ENCODE measurements around the gene ZFAND3.

Gene ZFAND3

GRCh38 chr6:38153798-38154345, 334.3 kb downstream of the ZFAND3 start:
- Mint-ChIP-seq H3K9me3 (peaks cover 8% of the 10 kb centered on the region), H3K36me3 (peaks cover 19% of the 10 kb centered on the region), H3K4me1 (peaks cover 5% of the 10 kb centered on the region), H3K27me3 (no peaks in the 10 kb centered on the region), H3K27ac (no peak overlapping the region), H3K4me3 (no peak overlapping the region)
- ATAC-seq (ENCODE audit: low read depth) (no peak), DNase-seq (ENCODE audit: low spot score in 2 of 2) (no peak)

DNA sequence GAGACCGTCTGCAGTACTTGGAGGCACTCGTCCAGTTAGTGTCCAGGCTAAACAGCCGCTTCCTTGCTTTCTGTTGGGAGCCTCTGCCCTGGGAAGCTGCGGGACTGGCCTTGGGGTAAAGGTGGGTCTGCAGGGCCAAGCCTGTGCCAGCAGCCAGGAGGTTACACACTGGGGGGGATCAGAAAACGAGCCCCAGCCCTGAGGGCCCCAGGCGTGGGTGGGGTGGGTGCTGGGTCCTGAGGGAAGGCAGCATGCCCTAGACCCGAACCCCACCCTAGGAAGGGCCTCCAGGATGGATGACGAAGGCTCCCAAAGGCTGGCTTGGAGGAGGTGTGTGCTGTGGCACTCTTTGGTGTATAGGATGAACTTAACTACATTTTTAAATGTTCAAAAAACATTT, 335.2 kb downstream of the ZFAND3 start:
- peaks cover 5% of the 10 kb centered on the region for H3K4me1 Mint-ChIP-seq
- ATAC-seq (ENCODE audit: low read depth) (no peak), DNase-seq (ENCODE audit: low spot score in 2 of 2) (no peak)
- no peak overlapping the region for H3K4me3 Mint-ChIP-seq
- no peaks in the 10 kb centered on the region for H3K27me3 Mint-ChIP-seq
- H3K27ac Mint-ChIP-seq = peak overlapping the region; percentile 39
- peaks cover 24% of the 10 kb centered on the region for H3K36me3 Mint-ChIP-seq
- peaks cover 10% of the 10 kb centered on the region for H3K9me3 Mint-ChIP-seq

- H3K27ac Mint-ChIP-seq = peak overlapping the region; percentile 39
- H3K9me3 Mint-ChIP-seq = peaks cover 10% of the 10 kb centered on the region
- peaks cover 25% of the 10 kb centered on the region for H3K36me3 Mint-ChIP-seq
- no peaks in the 10 kb centered on the region for H3K27me3 Mint-ChIP-seq
- H3K4me3 Mint-ChIP-seq = no peak overlapping the region
- ATAC-seq (ENCODE audit: low read depth) (no peak), DNase-seq (ENCODE audit: low spot score in 2 of 2) (no peak)
- peaks cover 5% of the 10 kb centered on the region for H3K4me1 Mint-ChIP-seq
These were observed 335.6 kb downstream of the ZFAND3 start for GRCh38 chr6:38155144-38155543.

GRCh38 chr6:38155621-38156204, 336.2 kb downstream of the ZFAND3 start:
- Mint-ChIP-seq H3K4me1 (peaks cover 5% of the 10 kb centered on the region), H3K27ac (peak overlapping the region; percentile 39), H3K36me3 (peaks cover 25% of the 10 kb centered on the region), H3K27me3 (no peaks in the 10 kb centered on the region), H3K9me3 (peaks cover 10% of the 10 kb centered on the region), H3K4me3 (no peak overlapping the region)
- ATAC-seq (ENCODE audit: low read depth) (no peak), DNase-seq (ENCODE audit: low spot score in 2 of 2) (no peak)

- DNase-seq (ENCODE audit: low spot score in 2 of 2) (no peak), ATAC-seq (ENCODE audit: low read depth) (no peak)
- Mint-ChIP-seq H3K4me3 (no peak overlapping the region), H3K36me3 (peaks cover 27% of the 10 kb centered on the region), H3K4me1 (peaks cover 5% of the 10 kb centered on the region), H3K9me3 (peaks cover 10% of the 10 kb centered on the region), H3K27ac (no peak overlapping the region), H3K27me3 (no peaks in the 10 kb centered on the region)
These were observed 337.5 kb downstream of the ZFAND3 start for GRCh38 chr6:38156818-38157565.

DNA sequence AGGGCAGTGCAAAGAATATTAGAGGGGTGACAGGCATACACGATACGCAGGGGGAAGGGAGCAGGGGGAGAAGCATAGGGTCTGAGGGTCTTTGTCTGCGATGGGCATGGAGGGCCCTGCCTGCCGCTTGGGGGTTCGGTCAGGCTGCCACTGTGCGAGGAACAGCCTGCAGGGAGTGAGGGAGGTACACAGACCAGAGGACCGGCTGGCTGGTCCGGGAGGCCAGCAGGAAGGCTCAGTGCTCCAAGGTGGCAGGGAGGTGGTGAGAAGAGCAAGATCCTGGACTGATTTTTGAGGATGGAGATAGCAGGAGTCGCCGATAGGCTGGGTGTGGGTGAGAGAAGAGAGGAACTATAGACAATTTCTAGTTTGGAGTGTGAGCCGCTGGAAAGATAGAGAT, 338.4 kb downstream of the ZFAND3 start:
- Mint-ChIP-seq H3K36me3 (peaks cover 27% of the 10 kb centered on the region), H3K27ac (peak overlapping the region; percentile 21), H3K4me3 (no peak overlapping the region), H3K9me3 (peaks cover 10% of the 10 kb centered on the region), H3K27me3 (no peaks in the 10 kb centered on the region), H3K4me1 (peaks cover 5% of the 10 kb centered on the region)
- ATAC-seq (ENCODE audit: low read depth) = no peak
- DNase-seq (ENCODE audit: low spot score in 2 of 2) = no peak

- peaks cover 10% of the 10 kb centered on the region for H3K9me3 Mint-ChIP-seq
- H3K4me3 Mint-ChIP-seq = no peak overlapping the region
These were observed 339.3 kb downstream of the ZFAND3 start for GRCh38 chr6:38158762-38159350.

GRCh38 chr6:38159596-38159995, 340.1 kb downstream of the ZFAND3 start:
- Mint-ChIP-seq H3K27ac (no peak overlapping the region), H3K9me3 (peaks cover 10% of the 10 kb centered on the region), H3K36me3 (peaks cover 27% of the 10 kb centered on the region), H3K4me1 (peaks cover 5% of the 10 kb centered on the region), H3K4me3 (no peak overlapping the region), H3K27me3 (no peaks in the 10 kb centered on the region)
- no peak for ATAC-seq (ENCODE audit: low read depth)
- DNase-seq (ENCODE audit: low spot score in 2 of 2) = no peak

More at GRCh38 chr6:38158762-38159350, 339.3 kb downstream of the ZFAND3 start:
- no peak for DNase-seq (ENCODE audit: low spot score in 2 of 2)
- peaks cover 5% of the 10 kb centered on the region for H3K4me1 Mint-ChIP-seq
- peak overlapping the region; percentile 33 for H3K27ac Mint-ChIP-seq
- H3K36me3 Mint-ChIP-seq = peaks cover 27% of the 10 kb centered on the region
- ATAC-seq (ENCODE audit: low read depth) = no peak
- H3K27me3 Mint-ChIP-seq = no peaks in the 10 kb centered on the region

DNA sequence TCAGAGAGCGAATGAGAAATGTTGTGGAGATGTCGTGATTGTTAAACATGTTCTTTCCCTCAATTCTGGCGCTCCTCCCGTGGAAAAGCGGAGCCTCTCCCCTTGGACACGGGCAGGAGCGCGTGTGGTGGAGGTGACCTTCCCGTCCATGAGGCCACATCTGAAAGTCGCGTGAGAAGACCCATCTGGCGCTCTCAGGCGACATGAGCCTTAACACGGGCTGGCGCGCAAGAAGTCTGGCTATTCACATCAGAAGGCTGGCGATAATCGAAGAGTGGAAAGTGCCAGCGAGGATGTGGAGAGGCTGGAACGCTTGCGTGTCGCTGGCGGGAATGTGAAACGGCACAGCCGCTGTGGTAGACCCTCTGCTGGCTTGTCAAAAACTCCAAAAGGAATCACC, 341.3 kb downstream of the ZFAND3 start:
- Mint-ChIP-seq H3K27ac (no peak overlapping the region), H3K27me3 (no peaks in the 10 kb centered on the region), H3K36me3 (peaks cover 25% of the 10 kb centered on the region), H3K9me3 (peaks cover 10% of the 10 kb centered on the region), H3K4me1 (peaks cover 5% of the 10 kb centered on the region), H3K4me3 (no peak overlapping the region)
- no peak for ATAC-seq (ENCODE audit: low read depth)
- DNase-seq (ENCODE audit: low spot score in 2 of 2) = no peak

DNA sequence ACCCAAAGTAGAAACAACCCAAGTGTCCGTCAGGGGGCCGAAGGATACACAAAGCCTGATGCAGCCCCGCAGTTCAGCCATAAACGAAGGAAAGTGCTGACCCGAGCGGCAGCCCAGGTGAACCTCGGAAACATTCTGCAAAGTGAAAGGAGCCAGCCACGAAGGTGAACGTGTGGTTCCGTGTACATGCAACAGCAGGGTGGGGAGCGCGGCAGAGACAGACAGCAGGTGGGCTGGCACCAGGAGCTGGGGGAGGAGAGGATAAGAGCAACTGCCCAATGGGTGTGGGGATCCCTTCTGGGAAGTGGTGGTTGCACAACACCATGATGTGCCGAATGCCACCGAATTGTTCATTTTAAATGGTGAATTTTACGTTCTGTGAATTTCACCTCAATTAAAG, 341.8 kb downstream of the ZFAND3 start:
- Mint-ChIP-seq H3K4me3 (no peak overlapping the region), H3K4me1 (peaks cover 5% of the 10 kb centered on the region), H3K36me3 (peaks cover 23% of the 10 kb centered on the region), H3K9me3 (peaks cover 10% of the 10 kb centered on the region), H3K27ac (no peak overlapping the region), H3K27me3 (no peaks in the 10 kb centered on the region)
- no peak for ATAC-seq (ENCODE audit: low read depth)
- no peak for DNase-seq (ENCODE audit: low spot score in 2 of 2)

DNA sequence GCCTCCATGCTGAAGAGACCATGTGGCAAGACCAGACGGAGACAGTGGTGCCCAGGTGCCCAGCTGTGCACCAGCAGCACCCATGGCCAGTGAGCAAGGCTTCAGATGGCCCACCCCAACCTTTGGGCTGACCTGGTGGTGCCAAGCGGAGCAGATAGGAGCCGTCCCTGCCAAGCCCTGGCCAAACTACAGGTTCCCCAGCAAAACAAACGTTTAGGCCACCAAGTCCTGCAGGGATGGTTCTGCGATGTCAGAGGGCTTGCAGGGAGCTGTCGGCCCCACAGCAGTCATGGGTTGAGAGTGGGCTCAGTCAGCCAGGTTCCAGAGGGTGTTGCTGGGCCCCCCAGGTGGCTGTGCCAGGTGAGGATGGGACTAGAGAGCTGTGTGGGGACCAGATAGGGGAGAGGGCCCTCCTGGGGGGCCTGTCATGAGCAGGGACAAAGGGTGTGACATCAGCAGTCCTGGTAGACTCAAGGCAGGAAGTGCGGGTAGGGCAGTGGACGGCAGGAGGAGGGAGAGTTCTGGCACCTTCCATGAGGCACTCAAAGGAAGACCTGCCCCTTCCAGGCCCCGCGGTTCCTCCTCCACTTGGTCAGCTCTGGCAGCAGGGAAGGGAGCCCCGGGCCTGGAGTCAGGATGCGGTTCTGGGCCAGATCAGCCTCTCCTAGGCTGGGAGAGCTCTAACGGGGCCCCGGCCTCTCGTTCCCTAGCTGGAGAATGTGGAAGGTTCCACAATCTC, 342.4 kb downstream of the ZFAND3 start:
- ATAC-seq (ENCODE audit: low read depth) (no peak), DNase-seq (ENCODE audit: low spot score in 2 of 2) (no peak)
- Mint-ChIP-seq H3K27ac (no peak overlapping the region), H3K4me3 (no peak overlapping the region), H3K36me3 (peaks cover 23% of the 10 kb centered on the region), H3K4me1 (peaks cover 5% of the 10 kb centered on the region), H3K27me3 (no peaks in the 10 kb centered on the region), H3K9me3 (peaks cover 10% of the 10 kb centered on the region)

- H3K4me3 Mint-ChIP-seq = no peak overlapping the region
- peaks cover 5% of the 10 kb centered on the region for H3K4me1 Mint-ChIP-seq
- peaks cover 22% of the 10 kb centered on the region for H3K36me3 Mint-ChIP-seq
- H3K9me3 Mint-ChIP-seq = peaks cover 10% of the 10 kb centered on the region
- H3K27me3 Mint-ChIP-seq = no peaks in the 10 kb centered on the region
- no peak for ATAC-seq (ENCODE audit: low read depth)
- no peak for DNase-seq (ENCODE audit: low spot score in 2 of 2)
- H3K27ac Mint-ChIP-seq = no peak overlapping the region
These were observed 343.1 kb downstream of the ZFAND3 start for GRCh38 chr6:38162493-38163185.

Measured in memory B cell (primary cell).